AG09319 (cell line): ENCODE measurements around the gene ORC2.

Source experiments
- DNase-seq: peaks from one replicate; pipeline ENCODE4 v3.0.0-alpha.2; 2010; ENCODE audit warnings: low read depth; ENCODE audit errors: extremely low read depth
- TF ChIP-seq, protein P1 (sequence below): IDR thresholded peaks from 2 replicates; pipeline ENCODE4 v1.5.1; 2011; ENCODE audit warnings: low read depth, mild to moderate bottlenecking, inconsistent platforms, low read length, moderate library complexity

The ORC2 gene

DNA sequence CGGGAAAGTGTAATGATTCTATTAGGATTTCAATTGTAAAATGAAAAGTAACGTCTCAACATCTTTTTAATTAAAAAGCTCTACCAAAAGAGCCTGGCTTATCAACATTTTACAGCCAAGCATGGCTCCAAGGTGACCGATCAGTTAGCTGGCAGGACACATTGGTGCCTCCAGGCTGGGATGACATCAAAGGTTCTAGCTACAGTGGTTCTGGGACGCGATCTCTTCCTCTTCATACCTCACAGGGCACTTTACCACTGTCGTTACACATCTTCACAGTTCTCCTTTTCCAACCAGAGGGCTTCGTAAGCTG, 693 bp downstream of the ORC2 start:
- no peak for DNase-seq

DNA sequence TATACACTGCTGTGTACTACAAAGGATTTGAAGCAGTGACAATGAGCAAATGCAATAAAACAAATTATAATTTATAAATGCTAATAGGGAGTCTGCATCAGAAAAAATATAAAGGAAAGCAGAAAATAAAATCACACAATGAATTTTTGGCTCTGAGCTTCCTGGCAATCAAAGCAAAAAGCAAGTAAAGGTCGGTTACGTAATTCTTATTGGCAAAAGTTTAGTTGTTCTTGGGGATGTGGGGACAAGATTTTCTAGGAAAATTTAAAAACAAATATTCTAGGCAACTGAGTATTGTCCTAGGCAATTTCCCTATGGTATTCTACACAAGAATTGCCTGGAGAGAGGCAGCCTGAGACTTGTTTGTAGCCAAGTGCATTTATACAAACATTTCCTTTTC, 1.8 kb downstream of the ORC2 start:
- TF ChIP-seq, protein P1, sequence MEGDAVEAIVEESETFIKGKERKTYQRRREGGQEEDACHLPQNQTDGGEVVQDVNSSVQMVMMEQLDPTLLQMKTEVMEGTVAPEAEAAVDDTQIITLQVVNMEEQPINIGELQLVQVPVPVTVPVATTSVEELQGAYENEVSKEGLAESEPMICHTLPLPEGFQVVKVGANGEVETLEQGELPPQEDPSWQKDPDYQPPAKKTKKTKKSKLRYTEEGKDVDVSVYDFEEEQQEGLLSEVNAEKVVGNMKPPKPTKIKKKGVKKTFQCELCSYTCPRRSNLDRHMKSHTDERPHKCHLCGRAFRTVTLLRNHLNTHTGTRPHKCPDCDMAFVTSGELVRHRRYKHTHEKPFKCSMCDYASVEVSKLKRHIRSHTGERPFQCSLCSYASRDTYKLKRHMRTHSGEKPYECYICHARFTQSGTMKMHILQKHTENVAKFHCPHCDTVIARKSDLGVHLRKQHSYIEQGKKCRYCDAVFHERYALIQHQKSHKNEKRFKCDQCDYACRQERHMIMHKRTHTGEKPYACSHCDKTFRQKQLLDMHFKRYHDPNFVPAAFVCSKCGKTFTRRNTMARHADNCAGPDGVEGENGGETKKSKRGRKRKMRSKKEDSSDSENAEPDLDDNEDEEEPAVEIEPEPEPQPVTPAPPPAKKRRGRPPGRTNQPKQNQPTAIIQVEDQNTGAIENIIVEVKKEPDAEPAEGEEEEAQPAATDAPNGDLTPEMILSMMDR: no peak
- DNase-seq: no peak

More for the DNA sequence above, 693 bp downstream of the ORC2 start:
- TF ChIP-seq, protein P1: no peak

GRCh38 chr2:200950378-200950777, 13.1 kb downstream of the ORC2 start:
- TF ChIP-seq, protein P1: no peak
- DNase-seq: no peak

DNA sequence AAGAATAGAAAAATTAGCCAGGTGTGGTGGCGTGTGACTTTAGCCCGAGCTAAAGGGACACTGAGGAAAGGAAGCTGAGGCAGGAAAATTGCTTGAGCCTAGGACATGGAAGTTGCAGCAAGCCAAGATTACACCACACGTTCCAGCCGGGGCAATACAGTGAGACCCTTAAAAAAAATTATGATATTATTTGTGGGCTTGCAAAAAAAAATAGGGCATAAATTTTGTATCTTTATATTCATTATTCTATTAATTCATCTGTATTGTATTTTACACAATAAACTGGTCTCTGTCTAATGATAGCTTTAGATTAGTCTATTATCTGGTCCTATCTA, 18.1 kb downstream of the ORC2 start:
- no peak for DNase-seq
- TF ChIP-seq, protein P1: no peak

GRCh38 chr2:200944467-200945394, 18.7 kb downstream of the ORC2 start:
- DNase-seq: no peak
- TF ChIP-seq, protein P1: no peak

GRCh38 chr2:200943527-200944105, 19.8 kb downstream of the ORC2 start:
- DNase-seq: no peak
- TF ChIP-seq, protein P1: no peak

GRCh38 chr2:200939832-200940231, 23.6 kb downstream of the ORC2 start:
- DNase-seq: no peak
- TF ChIP-seq, protein P1: no peak
